Karpas-422 (cell line): ENCODE measurements around the gene PPM1J. TPM values are rescaled to one million over a fixed set of nuclear protein-coding genes. Genes with fewer than 3 reads are reported as not detected.
A peak's percentile ranks its signal among the peaks of the same experiment; 100 is the strongest.

Source experiments
- DNase-seq: peaks from one replicate; pipeline ENCODE4 v3.0.0-alpha.2; 2015
- H2AFZ ChIP-seq: fragments of 200-600 bp; sonication (generic); 2 replicates; pipeline ENCODE4 v1.6.1; 2014; ENCODE audit warnings: antibody characterized with exemption, low read length, mixed read lengths
- H3K27ac ChIP-seq: fragments of 200-600 bp; sonication (generic); 2 replicates; pipeline ENCODE4 v1.5.1; 2014; ENCODE audit warnings: mild to moderate bottlenecking, low read length, moderate library complexity
- H3K27me3 ChIP-seq: fragments of 200-600 bp; sonication (generic); 2 replicates; pipeline ENCODE4 v1.6.1; 2014; ENCODE audit warnings: low read length, mixed read lengths
- H3K36me3 ChIP-seq: fragments of 200-600 bp; sonication (generic); 2 replicates; pipeline ENCODE4 v1.6.1; 2014; ENCODE audit warnings: low read length, mixed read lengths; ENCODE audit not compliant: insufficient read depth
- H3K4me1 ChIP-seq: fragments of 200-600 bp; sonication (generic); 2 replicates; pipeline ENCODE4 v1.6.1; 2014; ENCODE audit warnings: mild to moderate bottlenecking, low read length, mixed read lengths
- H3K4me2 ChIP-seq: fragments of 200-600 bp; sonication (generic); 2 replicates; pipeline ENCODE4 v1.6.1; 2014; ENCODE audit warnings: low read length, low read depth, mild to moderate bottlenecking; ENCODE audit not compliant: poor library complexity, severe bottlenecking
- H3K4me3 ChIP-seq: fragments of 200-600 bp; sonication (generic); 2 replicates; pipeline ENCODE4 v1.5.1; 2014; ENCODE audit warnings: mild to moderate bottlenecking, antibody characterized with exemption, low read length, mixed read lengths
- H3K79me2 ChIP-seq: fragments of 200-600 bp; sonication (generic); 2 replicates; pipeline ENCODE4 v1.6.1; 2014; ENCODE audit warnings: mild to moderate bottlenecking, low read length, mixed read lengths
- H3K9ac ChIP-seq: fragments of 200-600 bp; sonication (generic); 2 replicates; pipeline ENCODE4 v1.6.0; 2014; ENCODE audit warnings: low read length
- H3K9me2 ChIP-seq: fragments of 200-600 bp; sonication (generic), shearing (Covaris generic); replicated peaks from 2 replicates; pipeline ENCODE4 v1.6.0; 2014; ENCODE audit warnings: mild to moderate bottlenecking, low read length, moderate library complexity; ENCODE audit not compliant: insufficient read depth
- H3K9me3 ChIP-seq: fragments of 300-700, 200-600 bp; sonication (generic); 2 replicates; pipeline ENCODE4 v1.6.1; 2014; ENCODE audit warnings: low read length, mixed read lengths
- H4K20me1 ChIP-seq: fragments of 200-600 bp; sonication (generic); 2 replicates; pipeline ENCODE4 v1.6.1; 2014; ENCODE audit warnings: mild to moderate bottlenecking, antibody characterized with exemption, low read length, low read depth; ENCODE audit not compliant: insufficient read depth
- total RNA-seq: library from RNA; depleted of rRNA; stranded (reverse); fragments of >200 nt; shearing (Covaris generic); gene quantifications from 2 replicates; pipeline ENCODE4 v1.2.3, GENCODE V29; 2014; ENCODE audit warnings: low replicate concordance

The PPM1J gene
- total RNA-seq, 1 experiment from 2014 or later, result not detected

GRCh38 chr1:112685913-112686312 is 29.2 kb downstream of the PPM1J start:
- H3K4me2 ChIP-seq, result no peak overlapping the region
- H3K9me3 ChIP-seq, result no peaks in the 10 kb centered on the region
- no peaks in the 10 kb centered on the region for H4K20me1 ChIP-seq
- DNase-seq, result no peak
- H3K27ac ChIP-seq, result no peak overlapping the region
- no peaks in the 10 kb centered on the region for H3K36me3 ChIP-seq
- H3K4me3 ChIP-seq, result no peak overlapping the region
- H2AFZ ChIP-seq, result no peak overlapping the region
- no peaks in the 10 kb centered on the region for H3K79me2 ChIP-seq
- no peak overlapping the region for H3K9ac ChIP-seq
- no peaks in the 10 kb centered on the region for H3K4me1 ChIP-seq
- no peaks in the 10 kb centered on the region for H3K9me2 ChIP-seq
- no peaks in the 10 kb centered on the region for H3K27me3 ChIP-seq

GRCh38 chr1:112678605-112679004 is 36.5 kb downstream of the PPM1J start:
- Histone ChIP-seq H3K4me1 (peaks cover 26% of the 10 kb centered on the region), H3K79me2 (no peaks in the 10 kb centered on the region), H3K4me3 (no peak overlapping the region), H3K9ac (no peak overlapping the region), H4K20me1 (peaks cover 3% of the 10 kb centered on the region; the same call in 1 of the 2 replicates), H3K27ac (no peak overlapping the region), H3K27me3 (no peaks in the 10 kb centered on the region), H3K9me3 (no peaks in the 10 kb centered on the region), H3K36me3 (no peaks in the 10 kb centered on the region), H3K4me2 (no peak overlapping the region), H2AFZ (no peak overlapping the region), H3K9me2 (no peaks in the 10 kb centered on the region)
- no peak for DNase-seq

DNA sequence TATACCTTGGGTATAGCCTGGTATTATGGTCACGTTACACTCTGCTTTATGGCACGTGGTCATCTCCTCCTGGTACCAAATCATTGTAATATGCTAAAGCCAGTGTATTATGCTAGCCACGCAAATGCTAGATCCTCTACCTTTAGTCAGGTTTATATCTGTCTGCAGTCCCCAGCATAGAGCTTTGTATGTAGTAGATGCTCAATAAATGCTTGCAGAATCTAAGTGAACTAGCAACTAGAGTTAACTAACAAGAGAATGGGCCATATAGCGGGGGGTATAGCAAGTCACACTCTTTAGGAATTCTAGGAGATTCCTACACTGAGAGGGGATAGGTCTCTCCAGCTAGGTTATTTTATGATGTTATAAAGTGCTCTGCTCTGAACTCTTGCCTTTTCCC is 37.6 kb downstream of the PPM1J start:
- H3K36me3 ChIP-seq, result no peaks in the 10 kb centered on the region
- H4K20me1 ChIP-seq, result peaks cover 3% of the 10 kb centered on the region; the same call in 1 of the 2 replicates
- H3K27ac ChIP-seq, result no peak overlapping the region
- no peak overlapping the region for H2AFZ ChIP-seq
- no peaks in the 10 kb centered on the region for H3K9me3 ChIP-seq
- H3K9ac ChIP-seq, result no peak overlapping the region
- no peaks in the 10 kb centered on the region for H3K79me2 ChIP-seq
- no peak overlapping the region for H3K4me3 ChIP-seq
- H3K4me1 ChIP-seq, result peaks cover 36% of the 10 kb centered on the region
- no peak overlapping the region for H3K4me2 ChIP-seq
- H3K9me2 ChIP-seq, result no peaks in the 10 kb centered on the region
- H3K27me3 ChIP-seq, result no peaks in the 10 kb centered on the region
- DNase-seq, result no peak

DNA sequence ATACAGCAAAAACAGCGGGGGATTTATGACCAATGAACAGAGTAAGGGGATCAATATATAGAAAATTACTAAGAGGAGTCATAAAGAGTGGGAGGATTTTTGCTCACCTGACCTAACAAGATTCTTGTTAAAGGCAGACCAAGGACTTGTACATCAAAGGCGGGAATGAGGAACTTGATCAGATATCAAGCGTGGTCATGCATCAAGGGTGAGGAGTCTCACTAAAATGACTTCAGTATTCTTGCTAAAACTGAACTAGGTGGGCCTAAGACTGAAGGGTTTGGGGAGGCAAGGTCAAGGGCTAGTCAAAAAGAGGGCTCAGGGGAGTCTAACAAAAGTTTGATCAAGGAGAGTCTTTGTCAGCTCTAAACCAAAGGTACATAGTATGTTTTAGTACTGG is 38.6 kb downstream of the PPM1J start:
- Histone ChIP-seq H4K20me1 (peaks cover 3% of the 10 kb centered on the region; the same call in 1 of the 2 replicates), H3K9ac (no peak overlapping the region), H3K27me3 (no peaks in the 10 kb centered on the region), H3K4me2 (peak overlapping the region; percentile 99), H2AFZ (no peak overlapping the region), H3K36me3 (no peaks in the 10 kb centered on the region; the same call in 1 of the 2 replicates), H3K79me2 (no peaks in the 10 kb centered on the region), H3K27ac (no peak overlapping the region), H3K4me3 (no peak overlapping the region), H3K9me3 (no peaks in the 10 kb centered on the region), H3K9me2 (no peaks in the 10 kb centered on the region), H3K4me1 (peaks cover 38% of the 10 kb centered on the region)
- DNase-seq, result peak; percentile 67

GRCh38 chr1:112675728-112676381 is 39.3 kb downstream of the PPM1J start:
- Histone ChIP-seq H3K4me1 (peaks cover 38% of the 10 kb centered on the region), H4K20me1 (peaks cover 3% of the 10 kb centered on the region; the same call in 1 of the 2 replicates), H3K9me3 (no peaks in the 10 kb centered on the region), H3K79me2 (no peaks in the 10 kb centered on the region), H3K4me3 (peak overlapping the region; percentile 88), H3K9me2 (no peaks in the 10 kb centered on the region), H3K27me3 (no peaks in the 10 kb centered on the region), H3K27ac (no peak overlapping the region), H3K9ac (peak overlapping the region; percentile 75; the same call in 1 of the 2 replicates), H2AFZ (no peak overlapping the region), H3K36me3 (peaks cover 4% of the 10 kb centered on the region; the same call in 1 of the 2 replicates), H3K4me2 (peak overlapping the region; percentile 99)
- no peak for DNase-seq

DNA sequence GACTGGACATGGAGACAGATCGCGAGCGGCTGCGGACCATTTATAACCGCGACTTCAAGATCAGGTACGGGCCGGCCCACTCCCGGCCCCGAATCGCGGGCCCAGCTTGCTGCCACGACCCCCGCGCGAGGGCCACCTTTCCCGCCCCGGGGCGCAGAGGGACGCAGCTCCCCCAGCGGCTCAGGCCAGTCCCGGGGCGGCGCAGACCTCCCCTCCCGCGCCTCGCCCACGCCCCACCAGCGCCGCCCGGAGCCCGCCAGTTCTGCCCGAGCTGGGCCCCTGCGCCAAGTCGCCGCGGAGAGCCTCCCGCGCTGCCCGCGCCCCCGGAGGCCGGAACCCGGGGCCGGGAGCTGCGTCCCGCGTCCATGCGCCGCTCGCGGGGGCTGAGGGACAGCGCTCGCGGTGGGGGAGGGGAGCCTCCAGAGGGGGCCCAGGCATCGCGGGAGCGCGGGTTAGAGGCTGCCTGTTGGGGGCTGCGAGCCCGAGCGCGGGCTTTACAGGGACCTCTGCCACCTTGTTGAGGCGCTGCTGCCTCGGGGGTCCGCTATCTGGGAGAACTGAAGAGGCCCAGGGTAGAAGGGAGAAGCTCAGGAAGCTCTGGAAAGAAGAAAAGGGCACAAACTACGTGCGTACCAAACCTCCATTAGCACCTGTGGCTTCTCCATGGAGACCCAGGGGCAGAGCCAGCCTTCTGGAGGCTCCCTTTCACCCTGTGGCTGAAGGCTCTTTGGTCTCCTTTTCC is 40.0 kb downstream of the PPM1J start:
- Histone ChIP-seq H3K79me2 (no peaks in the 10 kb centered on the region), H3K9ac (peak overlapping the region; percentile 75), H3K4me2 (peak overlapping the region; percentile 99), H3K9me3 (no peaks in the 10 kb centered on the region), H4K20me1 (peaks cover 3% of the 10 kb centered on the region; the same call in 1 of the 2 replicates), H3K9me2 (no peaks in the 10 kb centered on the region), H3K4me3 (peak overlapping the region; percentile 88), H3K36me3 (peaks cover 11% of the 10 kb centered on the region; the same call in 1 of the 2 replicates), H2AFZ (peak overlapping the region; percentile 57), H3K27me3 (no peaks in the 10 kb centered on the region), H3K27ac (no peak overlapping the region), H3K4me1 (peaks cover 42% of the 10 kb centered on the region)
- DNase-seq, result peak; percentile 61

DNA sequence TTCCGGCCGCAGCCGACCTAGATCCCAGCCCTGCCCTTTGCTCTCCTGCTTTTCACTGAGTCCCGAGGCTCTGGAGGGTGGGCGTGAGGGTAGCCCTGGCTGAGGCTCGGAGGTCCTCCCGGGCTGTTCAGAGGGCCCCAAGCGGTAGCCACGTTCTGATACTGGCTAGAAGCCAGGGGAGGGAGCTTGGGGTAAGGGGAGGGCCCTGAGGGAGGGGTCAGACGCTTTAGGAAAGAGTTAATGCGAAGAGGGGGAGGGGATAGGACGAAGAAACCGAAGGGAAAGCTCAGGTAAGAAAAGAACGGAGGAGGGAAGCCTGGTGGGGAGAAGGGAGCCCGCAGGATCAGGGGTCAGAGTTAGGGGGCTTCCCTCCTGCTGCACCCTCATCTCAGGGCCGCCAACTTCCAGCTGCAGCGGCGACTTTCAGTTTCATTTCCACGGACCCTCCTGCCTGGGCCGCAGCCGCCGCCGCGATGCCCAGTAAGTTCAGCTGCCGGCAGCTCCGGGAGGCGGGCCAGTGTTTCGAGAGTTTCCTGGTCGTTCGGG is 40.6 kb downstream of the PPM1J start, which contains the start of gene MOV10:
Gene MOV10, plus strand, starts transcription at position 220 of the 546 bp plus-strand sequence. Its CDS starts 254 bp downstream, at position 474.
- Histone ChIP-seq H3K36me3 (peaks cover 16% of the 10 kb centered on the region; the same call in 1 of the 2 replicates), H3K4me2 (peak within 1 kb of the TSS; percentile 99), H2AFZ (peak within 1 kb of the TSS; percentile 57)

More for the DNA sequence above, 40.6 kb downstream of the PPM1J start, which contains the start of gene MOV10:
- Histone ChIP-seq H3K79me2 (no peaks in the 10 kb centered on the region), H3K4me1 (peaks cover 42% of the 10 kb centered on the region), H3K4me3 (peak within 1 kb of the TSS; percentile 88), H3K9ac (peak within 1 kb of the TSS; percentile 75), H3K9me2 (no peaks in the 10 kb centered on the region), H3K9me3 (no peaks in the 10 kb centered on the region), H4K20me1 (peaks cover 3% of the 10 kb centered on the region; the same call in 1 of the 2 replicates), H3K27ac (no peak within 1 kb of the TSS; the same call in 1 of the 2 replicates), H3K27me3 (no peaks in the 10 kb centered on the region)
- peak; percentile 80 for DNase-seq
